GM12872 (cell line): Measurements from ENCODE around the gene PNISR.

Experiments used
- TF ChIP-seq, protein P1 (sequence below): IDR thresholded peaks from 3 replicates; pipeline ENCODE4 v1.5.1; 2011; ENCODE audit warnings: low read depth, mild to moderate bottlenecking, low read length, moderate library complexity; ENCODE audit not compliant: insufficient read depth

Gene PNISR

GRCh38 chr6:99364026-99364425 lies 61.1 kb downstream of the PNISR start:
- TF ChIP-seq, protein P1, sequence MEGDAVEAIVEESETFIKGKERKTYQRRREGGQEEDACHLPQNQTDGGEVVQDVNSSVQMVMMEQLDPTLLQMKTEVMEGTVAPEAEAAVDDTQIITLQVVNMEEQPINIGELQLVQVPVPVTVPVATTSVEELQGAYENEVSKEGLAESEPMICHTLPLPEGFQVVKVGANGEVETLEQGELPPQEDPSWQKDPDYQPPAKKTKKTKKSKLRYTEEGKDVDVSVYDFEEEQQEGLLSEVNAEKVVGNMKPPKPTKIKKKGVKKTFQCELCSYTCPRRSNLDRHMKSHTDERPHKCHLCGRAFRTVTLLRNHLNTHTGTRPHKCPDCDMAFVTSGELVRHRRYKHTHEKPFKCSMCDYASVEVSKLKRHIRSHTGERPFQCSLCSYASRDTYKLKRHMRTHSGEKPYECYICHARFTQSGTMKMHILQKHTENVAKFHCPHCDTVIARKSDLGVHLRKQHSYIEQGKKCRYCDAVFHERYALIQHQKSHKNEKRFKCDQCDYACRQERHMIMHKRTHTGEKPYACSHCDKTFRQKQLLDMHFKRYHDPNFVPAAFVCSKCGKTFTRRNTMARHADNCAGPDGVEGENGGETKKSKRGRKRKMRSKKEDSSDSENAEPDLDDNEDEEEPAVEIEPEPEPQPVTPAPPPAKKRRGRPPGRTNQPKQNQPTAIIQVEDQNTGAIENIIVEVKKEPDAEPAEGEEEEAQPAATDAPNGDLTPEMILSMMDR = no peak

GRCh38 chr6:99362678-99363268 lies 62.3 kb downstream of the PNISR start:
- TF ChIP-seq, protein P1 = no peak

- TF ChIP-seq, protein P1 = no peak
Observed at GRCh38 chr6:99359800-99360199, 65.3 kb downstream of the PNISR start.

- TF ChIP-seq, protein P1 = no peak
Observed at GRCh38 chr6:99356641-99357040, 68.5 kb downstream of the PNISR start.

DNA sequence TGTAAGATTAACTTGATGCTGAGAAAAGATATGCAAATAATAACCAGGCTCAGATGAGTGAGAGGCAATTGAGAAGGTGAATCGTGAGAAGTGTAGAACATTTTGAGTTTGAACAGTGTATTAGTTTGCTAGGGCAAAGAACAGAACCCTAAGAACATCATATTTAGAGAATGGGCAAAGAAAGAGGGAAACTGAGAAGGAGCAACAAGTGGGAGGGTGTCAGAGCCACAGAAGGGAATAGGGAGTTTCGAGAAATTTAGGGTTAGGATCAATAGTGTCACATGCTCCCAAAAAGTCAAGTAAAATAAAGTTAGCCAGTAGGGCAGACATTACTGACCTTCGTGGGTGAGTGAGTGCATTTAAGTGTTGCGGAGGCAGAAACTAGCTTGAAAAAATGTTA lies 70.1 kb downstream of the PNISR start:
- TF ChIP-seq, protein P1 = no peak

DNA sequence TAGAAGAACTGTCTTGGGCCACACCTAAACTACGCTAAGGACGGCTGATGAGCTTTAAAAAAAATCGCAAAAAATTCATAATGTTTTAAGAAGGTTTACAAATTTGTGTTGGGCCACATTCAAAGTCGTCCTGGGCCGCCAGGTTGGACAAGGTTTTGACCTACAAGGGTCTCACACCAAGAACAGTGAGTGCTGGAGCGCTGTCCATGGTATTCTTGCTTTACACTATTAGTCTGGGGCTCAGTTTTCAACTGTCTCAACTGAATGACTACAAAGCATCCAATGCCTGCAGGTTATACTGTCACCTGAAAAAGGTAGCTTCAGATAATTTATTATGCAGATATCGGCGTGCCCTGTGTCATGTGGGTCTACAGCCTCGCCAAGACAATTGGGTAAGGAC lies 72.0 kb downstream of the PNISR start:
- TF ChIP-seq, protein P1 = no peak

GRCh38 chr6:99350573-99350972 lies 74.5 kb downstream of the PNISR start:
- TF ChIP-seq, protein P1 = no peak
